ENCODE results near the gene MOCS1.

Gene MOCS1

GRCh38 chr6:39917329-39917728 lies 16.9 kb downstream of the MOCS1 start:
- no peak for DNase-seq (ENCODE audit: low read depth, low spot score)
- no peaks in the 10 kb centered on the region for H3K4me1 ChIP-seq (ENCODE audit: insufficient read depth, insufficient read length)
- no peaks in the 10 kb centered on the region for H3K9me3 ChIP-seq (ENCODE audit: insufficient read depth, low read length)
- H3K36me3 ChIP-seq (ENCODE audit: insufficient read depth, insufficient read length, low read length), result peaks cover 39% of the 10 kb centered on the region
- no peaks in the 10 kb centered on the region for H3K27me3 ChIP-seq (ENCODE audit: insufficient read depth, insufficient read length)
- no peak for TF ChIP-seq YY1 (IDR thresholded peaks at IDR 0.05; ENCODE audit: insufficient read depth, insufficient read length)
- TF ChIP-seq ZNF274 (IDR thresholded peaks at IDR 0.05; ENCODE audit: low read depth, low read length), result no peak
- no peak for TF ChIP-seq SUZ12 (IDR thresholded peaks at IDR 0.05; ENCODE audit: extremely low read depth, insufficient read depth, insufficient read length)
- no peak overlapping the region for H3K4me3 ChIP-seq (ENCODE audit: insufficient read length, low read depth)
- H3K9ac ChIP-seq (ENCODE audit: insufficient read length, low read depth), result no peak overlapping the region

- H3K4me1 ChIP-seq (ENCODE audit: insufficient read depth, insufficient read length), result no peaks in the 10 kb centered on the region
- no peak overlapping the region for H3K4me3 ChIP-seq (ENCODE audit: insufficient read length, low read depth)
- no peaks in the 10 kb centered on the region for H3K9me3 ChIP-seq (ENCODE audit: insufficient read depth, low read length)
- H3K36me3 ChIP-seq (ENCODE audit: insufficient read depth, insufficient read length, low read length), result peaks cover 44% of the 10 kb centered on the region
- no peak overlapping the region for H3K9ac ChIP-seq (ENCODE audit: insufficient read length, low read depth)
- no peak for TF ChIP-seq YY1 (IDR thresholded peaks at IDR 0.05; ENCODE audit: insufficient read depth, insufficient read length)
- no peak for TF ChIP-seq SUZ12 (IDR thresholded peaks at IDR 0.05; ENCODE audit: extremely low read depth, insufficient read depth, insufficient read length)
- TF ChIP-seq ZNF274 (IDR thresholded peaks at IDR 0.05; ENCODE audit: low read depth, low read length), result no peak
- H3K27me3 ChIP-seq (ENCODE audit: insufficient read depth, insufficient read length), result no peaks in the 10 kb centered on the region
- no peak for DNase-seq (ENCODE audit: low read depth, low spot score)
Observed at GRCh38 chr6:39915866-39916265, 18.4 kb downstream of the MOCS1 start.

GRCh38 chr6:39914239-39914638 lies 20.0 kb downstream of the MOCS1 start:
- H3K27me3 ChIP-seq (ENCODE audit: insufficient read depth, insufficient read length), result no peaks in the 10 kb centered on the region
- no peak for DNase-seq (ENCODE audit: low read depth, low spot score)
- H3K4me1 ChIP-seq (ENCODE audit: insufficient read depth, insufficient read length), result no peaks in the 10 kb centered on the region
- H3K9ac ChIP-seq (ENCODE audit: insufficient read length, low read depth), result no peak overlapping the region
- TF ChIP-seq YY1 (IDR thresholded peaks at IDR 0.05; ENCODE audit: insufficient read depth, insufficient read length) (no peak), ZNF274 (IDR thresholded peaks at IDR 0.05; ENCODE audit: low read depth, low read length) (no peak)
- H3K4me3 ChIP-seq (ENCODE audit: insufficient read length, low read depth), result no peak overlapping the region
- peaks cover 52% of the 10 kb centered on the region for H3K36me3 ChIP-seq (ENCODE audit: insufficient read depth, insufficient read length, low read length)
- no peaks in the 10 kb centered on the region for H3K9me3 ChIP-seq (ENCODE audit: insufficient read depth, low read length)

- Histone ChIP-seq H3K4me3 (ENCODE audit: insufficient read length, low read depth) (no peak overlapping the region), H3K9me3 (ENCODE audit: insufficient read depth, low read length) (no peaks in the 10 kb centered on the region), H3K27me3 (ENCODE audit: insufficient read depth, insufficient read length) (no peaks in the 10 kb centered on the region), H3K9ac (ENCODE audit: insufficient read length, low read depth) (no peak overlapping the region), H3K36me3 (ENCODE audit: insufficient read depth, insufficient read length, low read length) (peaks cover 52% of the 10 kb centered on the region), H3K4me1 (ENCODE audit: insufficient read depth, insufficient read length) (no peaks in the 10 kb centered on the region)
- no peak for DNase-seq (ENCODE audit: low read depth, low spot score)
- TF ChIP-seq SUZ12 (IDR thresholded peaks at IDR 0.05; ENCODE audit: extremely low read depth, insufficient read depth, insufficient read length), result no peak
- no peak for TF ChIP-seq YY1 (IDR thresholded peaks at IDR 0.05; ENCODE audit: insufficient read depth, insufficient read length)
- no peak for TF ChIP-seq ZNF274 (IDR thresholded peaks at IDR 0.05; ENCODE audit: low read depth, low read length)
Observed at GRCh38 chr6:39913391-39913916, 20.8 kb downstream of the MOCS1 start.

GRCh38 chr6:39912446-39912845 lies 21.8 kb downstream of the MOCS1 start:
- H3K4me1 ChIP-seq (ENCODE audit: insufficient read depth, insufficient read length), result no peaks in the 10 kb centered on the region
- H3K4me3 ChIP-seq (ENCODE audit: insufficient read length, low read depth), result no peak overlapping the region
- H3K27me3 ChIP-seq (ENCODE audit: insufficient read depth, insufficient read length), result no peaks in the 10 kb centered on the region
- TF ChIP-seq ZNF274 (IDR thresholded peaks at IDR 0.05; ENCODE audit: low read depth, low read length) (no peak), YY1 (IDR thresholded peaks at IDR 0.05; ENCODE audit: insufficient read depth, insufficient read length) (no peak), SUZ12 (IDR thresholded peaks at IDR 0.05; ENCODE audit: extremely low read depth, insufficient read depth, insufficient read length) (no peak)
- H3K9ac ChIP-seq (ENCODE audit: insufficient read length, low read depth), result no peak overlapping the region
- peaks cover 59% of the 10 kb centered on the region for H3K36me3 ChIP-seq (ENCODE audit: insufficient read depth, insufficient read length, low read length)
- H3K9me3 ChIP-seq (ENCODE audit: insufficient read depth, low read length), result no peaks in the 10 kb centered on the region
- no peak for DNase-seq (ENCODE audit: low read depth, low spot score)

GRCh38 chr6:39911513-39912125 lies 22.6 kb downstream of the MOCS1 start:
- no peaks in the 10 kb centered on the region for H3K27me3 ChIP-seq (ENCODE audit: insufficient read depth, insufficient read length)
- TF ChIP-seq SUZ12 (IDR thresholded peaks at IDR 0.05; ENCODE audit: extremely low read depth, insufficient read depth, insufficient read length), result no peak
- TF ChIP-seq ZNF274 (IDR thresholded peaks at IDR 0.05; ENCODE audit: low read depth, low read length), result no peak
- no peak for TF ChIP-seq YY1 (IDR thresholded peaks at IDR 0.05; ENCODE audit: insufficient read depth, insufficient read length)
- no peaks in the 10 kb centered on the region for H3K4me1 ChIP-seq (ENCODE audit: insufficient read depth, insufficient read length)
- no peak overlapping the region for H3K9ac ChIP-seq (ENCODE audit: insufficient read length, low read depth)
- no peak for DNase-seq (ENCODE audit: low read depth, low spot score)
- no peaks in the 10 kb centered on the region for H3K9me3 ChIP-seq (ENCODE audit: insufficient read depth, low read length)
- H3K4me3 ChIP-seq (ENCODE audit: insufficient read length, low read depth), result no peak overlapping the region
- peaks cover 60% of the 10 kb centered on the region for H3K36me3 ChIP-seq (ENCODE audit: insufficient read depth, insufficient read length, low read length)

- no peaks in the 10 kb centered on the region for H3K27me3 ChIP-seq (ENCODE audit: insufficient read depth, insufficient read length)
- no peak overlapping the region for H3K4me3 ChIP-seq (ENCODE audit: insufficient read length, low read depth)
- no peak overlapping the region for H3K9ac ChIP-seq (ENCODE audit: insufficient read length, low read depth)
- no peaks in the 10 kb centered on the region for H3K4me1 ChIP-seq (ENCODE audit: insufficient read depth, insufficient read length)
- H3K36me3 ChIP-seq (ENCODE audit: insufficient read depth, insufficient read length, low read length), result peaks cover 62% of the 10 kb centered on the region
- DNase-seq (ENCODE audit: low read depth, low spot score), result no peak
- TF ChIP-seq SUZ12 (IDR thresholded peaks at IDR 0.05; ENCODE audit: extremely low read depth, insufficient read depth, insufficient read length), result no peak
- no peak for TF ChIP-seq ZNF274 (IDR thresholded peaks at IDR 0.05; ENCODE audit: low read depth, low read length)
- no peak for TF ChIP-seq YY1 (IDR thresholded peaks at IDR 0.05; ENCODE audit: insufficient read depth, insufficient read length)
- H3K9me3 ChIP-seq (ENCODE audit: insufficient read depth, low read length), result no peaks in the 10 kb centered on the region
Observed at GRCh38 chr6:39910744-39911143, 23.5 kb downstream of the MOCS1 start.
